ENCODE data around the gene GPR35. TPM values are rescaled to one million over a fixed set of nuclear protein-coding genes. Genes with fewer than 3 reads are reported as not detected.

GPR35 gene
- total RNA-seq, 1 experiment from 2014 or later = 2.7 TPM

DNA sequence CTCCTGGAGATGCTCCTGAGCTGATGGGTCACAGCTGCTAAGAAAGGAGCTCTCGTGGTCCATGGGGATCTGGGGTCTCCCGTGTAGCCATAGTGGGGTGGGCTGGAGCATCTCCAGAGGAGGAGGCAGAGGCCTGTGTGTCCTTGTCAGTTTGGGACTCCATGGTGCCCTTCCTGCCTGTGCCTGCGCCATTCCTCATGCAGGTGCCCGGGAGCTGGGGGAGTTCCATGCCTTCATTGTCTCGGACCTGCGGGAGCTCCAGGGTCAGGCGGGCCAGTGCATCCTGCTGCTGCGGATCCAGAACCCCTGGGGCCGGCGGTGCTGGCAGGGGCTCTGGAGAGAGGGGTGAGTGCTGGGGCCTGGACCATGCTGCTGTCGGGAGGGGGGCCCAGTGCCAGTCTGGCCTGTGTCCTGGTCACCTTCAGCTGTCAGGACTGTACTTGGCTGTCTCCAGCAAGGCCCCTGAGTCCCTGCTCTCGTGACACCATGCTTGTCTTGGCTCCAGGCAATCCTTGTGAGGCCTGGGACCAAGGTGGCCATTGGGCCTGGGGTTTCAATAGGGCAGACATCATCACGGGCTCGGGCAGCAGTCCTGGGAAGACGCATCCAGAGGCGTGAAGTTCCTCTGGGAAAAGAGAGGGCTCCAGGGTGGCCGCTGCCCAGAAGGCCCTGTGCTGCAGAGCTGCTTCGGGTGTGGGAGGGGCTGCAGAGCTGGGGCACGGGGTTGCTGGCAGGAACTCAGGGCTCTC is 31.4 kb upstream of the GPR35 start:
- intact Hi-C loops (cut with micrococcal nuclease; ENCODE audit: unreplicated experiment) = no loop called here
- DNase-seq (ENCODE audit: low spot score) = no peak
- Histone ChIP-seq H3K27me3 (replicated peaks; ENCODE audit: insufficient read depth, low read depth, low read length, poor library complexity) (no peaks in the 10 kb centered on the region), H3K9me3 (ENCODE audit: low read depth, low read length, poor library complexity, severe bottlenecking) (no peaks in the 10 kb centered on the region), H3K27ac (ENCODE audit: low read depth, low read length, poor library complexity, severe bottlenecking) (no peak overlapping the region), H3K4me1 (ENCODE audit: insufficient read depth, low read length, poor library complexity, severe bottlenecking) (peaks cover 8% of the 10 kb centered on the region), H3K36me3 (ENCODE audit: insufficient read depth, low read length, poor library complexity, severe bottlenecking) (peaks cover 14% of the 10 kb centered on the region), H3K4me3 (ENCODE audit: low read depth, low read length, poor library complexity, severe bottlenecking) (no peak overlapping the region)
- CTCF ChIA-PET = no interaction called here
- TF ChIP-seq CTCF (conservative IDR thresholded peaks at IDR 0.05; ENCODE audit: low read depth, low read length) (no peak), EZH2 (IDR thresholded peaks at IDR 0.05; ENCODE audit: borderline replicate concordance, low read depth, low read length, poor library complexity, severe bottlenecking) (no peak)
- BruUV-seq (replicated peaks) = no TSS peak
- POLR2A ChIA-PET (ENCODE audit: low non-redundant PET) = no interaction called here

DNA sequence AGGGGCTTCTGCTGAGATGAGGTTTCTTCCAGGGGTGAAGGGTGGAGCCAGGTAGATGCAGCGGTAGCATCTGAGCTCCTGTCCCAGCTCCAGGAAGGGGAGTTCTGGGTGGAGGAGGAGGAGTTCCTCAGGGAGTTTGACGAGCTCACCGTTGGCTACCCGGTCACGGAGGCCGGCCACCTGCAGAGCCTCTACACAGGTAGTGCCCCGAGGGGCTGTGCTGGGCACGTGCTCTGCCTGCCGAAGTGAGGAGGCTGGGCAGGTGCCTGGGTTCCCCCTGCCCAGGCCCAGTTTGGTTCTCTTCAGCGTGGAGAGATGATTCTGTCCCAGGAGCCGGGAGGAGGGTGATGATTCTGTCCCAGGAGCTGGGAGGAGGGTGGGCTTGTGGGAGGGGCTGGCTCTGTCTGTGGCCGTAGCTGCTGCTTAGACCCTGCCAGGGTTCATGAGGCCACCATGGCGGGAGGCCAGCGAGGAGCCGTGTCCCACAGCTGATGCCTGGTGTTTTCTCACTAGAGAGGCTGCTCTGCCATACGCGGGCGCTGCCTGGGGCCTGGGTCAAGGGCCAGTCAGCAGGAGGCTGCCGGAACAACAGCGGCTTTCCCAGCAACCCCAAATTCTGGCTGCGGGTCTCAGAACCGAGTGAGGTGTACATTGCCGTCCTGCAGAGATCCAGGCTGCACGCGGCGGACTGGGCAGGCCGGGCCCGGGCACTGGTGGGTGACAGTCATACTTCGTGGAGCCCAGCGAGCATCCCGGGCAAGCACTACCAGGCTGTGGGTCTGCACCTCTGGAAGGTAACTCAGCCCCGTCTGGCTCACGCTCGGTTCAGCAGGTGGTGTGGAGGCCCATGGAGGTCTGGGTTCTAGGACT is 30.5 kb upstream of the GPR35 start:
- peaks cover 14% of the 10 kb centered on the region for H3K36me3 ChIP-seq (ENCODE audit: insufficient read depth, low read length, poor library complexity, severe bottlenecking)
- no peaks in the 10 kb centered on the region for H3K4me1 ChIP-seq (ENCODE audit: insufficient read depth, low read length, poor library complexity, severe bottlenecking)
- CTCF ChIA-PET = no interaction called here
- intact Hi-C loops (cut with micrococcal nuclease; ENCODE audit: unreplicated experiment) = no loop called here
- TF ChIP-seq CTCF (conservative IDR thresholded peaks at IDR 0.05; ENCODE audit: low read depth, low read length) = no peak
- no peak for TF ChIP-seq EZH2 (IDR thresholded peaks at IDR 0.05; ENCODE audit: borderline replicate concordance, low read depth, low read length, poor library complexity, severe bottlenecking)
- H3K27me3 ChIP-seq (replicated peaks; ENCODE audit: insufficient read depth, low read depth, low read length, poor library complexity) = no peaks in the 10 kb centered on the region
- no peak overlapping the region for H3K27ac ChIP-seq (ENCODE audit: low read depth, low read length, poor library complexity, severe bottlenecking)
- no TSS peak for BruUV-seq (replicated peaks)
- H3K4me3 ChIP-seq (ENCODE audit: low read depth, low read length, poor library complexity, severe bottlenecking) = no peak overlapping the region
- POLR2A ChIA-PET (ENCODE audit: low non-redundant PET) = no interaction called here
- DNase-seq (ENCODE audit: low spot score) = no peak
- H3K9me3 ChIP-seq (ENCODE audit: low read depth, low read length, poor library complexity, severe bottlenecking) = no peaks in the 10 kb centered on the region

DNA sequence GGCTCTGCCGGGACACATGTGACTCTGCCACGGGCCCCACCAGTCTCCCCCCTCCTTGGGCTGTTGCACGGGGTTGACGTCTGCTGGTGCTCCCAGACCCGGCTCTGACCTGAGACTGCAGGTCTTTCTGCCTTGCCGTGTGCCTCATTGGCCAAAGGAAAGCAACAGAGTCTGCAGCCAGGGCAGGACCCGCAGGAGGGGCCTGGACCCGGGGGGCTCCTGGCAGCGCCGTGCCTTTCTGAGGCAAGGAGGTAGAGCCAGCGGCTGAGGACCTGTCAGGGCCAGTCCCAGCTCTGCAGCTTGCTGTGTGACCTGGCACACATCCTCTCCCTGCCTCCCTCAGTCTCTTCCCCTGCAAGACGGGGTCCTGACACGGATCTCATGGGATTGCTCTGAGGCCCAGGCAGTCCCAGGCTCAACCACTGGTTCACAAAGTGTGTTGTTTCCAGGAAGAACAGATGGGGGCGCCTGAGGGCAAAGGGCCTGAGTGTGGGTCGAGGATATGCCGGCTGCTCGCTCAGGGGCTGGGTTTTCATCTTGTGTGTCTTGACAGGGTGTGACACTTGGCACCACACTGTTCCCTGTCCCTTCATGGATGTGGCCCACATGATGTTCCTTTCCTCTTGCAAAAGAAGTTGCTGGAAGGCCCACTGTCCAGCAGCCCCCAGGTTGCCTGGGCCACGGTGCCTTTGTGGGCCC is 29.8 kb upstream of the GPR35 start:
- intact Hi-C loops (cut with micrococcal nuclease; ENCODE audit: unreplicated experiment) = no loop called here
- peak; percentile 30 for DNase-seq (ENCODE audit: low spot score)
- ChIA-PET POLR2A (ENCODE audit: low non-redundant PET) (no interaction called here), CTCF (no interaction called here)
- Histone ChIP-seq H3K36me3 (ENCODE audit: insufficient read depth, low read length, poor library complexity, severe bottlenecking) (peaks cover 14% of the 10 kb centered on the region), H3K4me1 (ENCODE audit: insufficient read depth, low read length, poor library complexity, severe bottlenecking) (no peaks in the 10 kb centered on the region), H3K4me3 (ENCODE audit: low read depth, low read length, poor library complexity, severe bottlenecking) (no peak overlapping the region), H3K27ac (ENCODE audit: low read depth, low read length, poor library complexity, severe bottlenecking) (no peak overlapping the region), H3K27me3 (replicated peaks; ENCODE audit: insufficient read depth, low read depth, low read length, poor library complexity) (no peaks in the 10 kb centered on the region), H3K9me3 (ENCODE audit: low read depth, low read length, poor library complexity, severe bottlenecking) (no peaks in the 10 kb centered on the region)
- BruUV-seq (replicated peaks) = no TSS peak
- TF ChIP-seq CTCF (conservative IDR thresholded peaks at IDR 0.05; ENCODE audit: low read depth, low read length) (peak; percentile 41), EZH2 (IDR thresholded peaks at IDR 0.05; ENCODE audit: borderline replicate concordance, low read depth, low read length, poor library complexity, severe bottlenecking) (no peak)
